HepG2 (cell line): ENCODE data around the gene TMX4. TPM values are rescaled to one million over a fixed set of nuclear protein-coding genes. Genes with fewer than 3 reads are reported as not detected.

ENCODE experiments used
- ATAC-seq: fragments of 200-7000 bp; cut with Tn5 transposase; 3 replicates; pipeline ENCODE4 v1.9.1; 2020; ENCODE audit warnings: mild to moderate bottlenecking, moderate library complexity
- BruUV-seq: library from RNA; stranded (reverse); fragments of 400-500 nt; replicated peaks from 2 replicates; lab custom pipeline; 2021; lab: Mats Ljungman, UMichigan
- CTCF ChIA-PET: fragments of 300-600 bp; formaldehyde crosslinking; extraction: SDS; loops from one replicate; lab custom pipeline; 2021; ENCODE audit warnings: low total read pairs, inconsistent platforms, low intra/inter-chr PET ratio; lab: Yijun Ruan, JAX
- POLR2A ChIA-PET: fragments of 350-600 bp; sonication (Branson Sonifier 250); formaldehyde crosslinking; loops from one replicate; lab custom pipeline; 2020; ENCODE audit warnings: antibody characterized with exemption, inconsistent platforms; lab: Yijun Ruan, JAX
- DNase-seq: peaks from one replicate; pipeline ENCODE4 v3.0.0-alpha.2; 2015; ENCODE audit warnings: low spot score
- FAIRE-seq: peaks from 3 replicates; lab custom pipeline; 2011; peaks lifted over from hg19 to GRCh38; lab: Jason Lieb, UNC
- H2AFZ ChIP-seq: one replicate; pipeline ENCODE4 v1.6.1; 2011; ENCODE audit warnings: low read length, inconsistent platforms
- H3K27ac ChIP-seq: fragments of 300-600 bp; 3 replicates; pipeline ENCODE4 v1.8.0; 2011; ENCODE audit warnings: mixed run types, mild to moderate bottlenecking, mixed read lengths, low read length, inconsistent platforms; ENCODE audit not compliant: insufficient read depth; ENCODE audit errors: extremely low read length
- H3K27me3 ChIP-seq, 2 experiments: fragments of 200-600 bp in 1 of 2; 2 replicates in 1 of 2; 3 replicates in 1 of 2; pipeline versions ENCODE4 v1.6.0 to v1.8.0; 2011; ENCODE audit warnings: low read length in 2 of 2, mild to moderate bottlenecking in 2 of 2, moderate library complexity in 2 of 2, inconsistent platforms in 1 of 2; ENCODE audit not compliant: insufficient read depth in 2 of 2, control insufficient read depth in 1 of 2
- H3K36me3 ChIP-seq, 2 experiments: fragments of 200-600 bp in 1 of 2; replicated peaks in 1 of 2; 2 replicates in 1 of 2; 3 replicates in 1 of 2; pipeline versions ENCODE4 v1.5.1 to v1.8.0; 2011; ENCODE audit warnings: low read length in 2 of 2, inconsistent platforms in 1 of 2; ENCODE audit not compliant: insufficient read depth in 2 of 2, control insufficient read depth in 1 of 2
- H3K4me1 ChIP-seq: 2 replicates; pipeline ENCODE4 v1.5.1; 2012; ENCODE audit warnings: low read length, inconsistent platforms; ENCODE audit not compliant: insufficient read depth
- H3K4me2 ChIP-seq: 2 replicates; pipeline ENCODE4 v1.6.0; 2011; ENCODE audit warnings: low read depth, low read length, inconsistent platforms
- H3K4me3 ChIP-seq, 3 experiments: fragments of 200-600 bp in 1 of 3; sonication (generic), shearing (Covaris generic) in 1 of 3; replicated peaks in 1 of 3; 2 replicates each; pipeline ENCODE4 v1.5.1; 2011 to 2016; ENCODE audit warnings: low read length in 3 of 3, inconsistent platforms in 2 of 3, low read depth in 2 of 3, mild to moderate bottlenecking in 2 of 3, control low read depth in 1 of 3, mixed read lengths in 1 of 3; ENCODE audit not compliant: insufficient read depth in 1 of 3
- H3K79me2 ChIP-seq: one replicate; pipeline ENCODE4 v1.6.1; 2011; ENCODE audit warnings: low read length, inconsistent platforms; ENCODE audit not compliant: insufficient read depth
- H3K9ac ChIP-seq: 2 replicates; pipeline ENCODE4 v1.6.0; 2011; ENCODE audit warnings: mild to moderate bottlenecking, low read depth, low read length, inconsistent platforms; ENCODE audit not compliant: insufficient read depth
- H3K9me3 ChIP-seq: 2 replicates; pipeline ENCODE4 v1.5.1; 2012; ENCODE audit warnings: mild to moderate bottlenecking, low read length
- H4K20me1 ChIP-seq: 2 replicates; pipeline ENCODE4 v1.6.0; 2011; ENCODE audit warnings: inconsistent platforms, mild to moderate bottlenecking, low read length, moderate library complexity; ENCODE audit not compliant: insufficient read depth
- CREB1 ChIP-seq, 2 experiments: fragments of 450-650 bp in 1 of 2; IDR thresholded peaks; 2 replicates each; pipeline ENCODE4 v1.6.1; 2016 to 2017; ENCODE audit warnings: control low read depth in 1 of 2, mild to moderate bottlenecking in 1 of 2, missing compliant biosample characterization in 1 of 2, missing genetic modification characterization in 1 of 2
- NCOA1 ChIP-seq: sonication (generic); formaldehyde crosslinking; IDR thresholded peaks from 2 replicates; pipeline ENCODE4 v1.9.0; 2021; ENCODE audit warnings: missing genetic modification reagents
- TEAD3 ChIP-seq: optimal IDR thresholded peaks from 2 replicates; pipeline ENCODE3; 2016; ENCODE audit warnings: borderline replicate concordance
- ZNF207 ChIP-seq: fragments of 450-650 bp; IDR thresholded peaks from 2 replicates; pipeline ENCODE4 v1.6.1; 2016; ENCODE audit warnings: antibody characterized with exemption, borderline replicate concordance
- ZNF234 ChIP-seq: sonication (generic); formaldehyde crosslinking; conservative IDR thresholded peaks from 2 replicates; pipeline ENCODE4 v1.5.1; 2020; ENCODE audit warnings: mild to moderate bottlenecking, missing genetic modification reagents
- whole genome bisulfite sequencing: methylation state at CpG from one replicate; pipeline ENCODE4 v1.1.6; 2017; ENCODE audit warnings: low lambda C conversion rate; 5-methylcytosine and 5-hydroxymethylcytosine counted together
- in situ Hi-C: cut with HindIII; loops from 2 replicates; pipeline ENCODE4 v1.10.0; 2017; ENCODE audit warnings: low pct_unique_long_range_greater_than_20kb; ENCODE audit not compliant: extremely low pct_ligation_motif_present
- intact Hi-C: fragments of 100-400 bp; cut with micrococcal nuclease; formaldehyde crosslinking; loops from one replicate; pipeline ENCODE4 v1.10.0; 2022; ENCODE audit not compliant: unreplicated experiment
- polyA plus RNA-seq, 8 experiments: library from polyadenylated mRNA; depleted of rRNA in 3 of 8; stranded (reverse) in 7 of 8; unstranded in 1 of 8; fragments of >200 nt; fragmentation: Illumina TruSeq in 4 of 8; extraction: Trizol in 4 of 8; gene quantifications; 2 replicates each; pipeline versions ENCODE4 v1.2.1 to v1.2.3, GENCODE V29; 2011 to 2016; ENCODE audit warnings: low read depth in 4 of 8, missing spikeins in 1 of 8, mixed read lengths in 1 of 8; ENCODE audit not compliant: insufficient read depth in 1 of 8
- total RNA-seq, 5 experiments: library from RNA; depleted of rRNA; stranded (reverse); fragments of >200 nt; fragmentation: Illumina TruSeq; extraction: Trizol; gene quantifications; 2 replicates each; pipeline ENCODE4 v1.2.3, GENCODE V29; 2016; ENCODE audit warnings: low read depth in 1 of 5
- TF ChIP-seq, protein P1 (sequence below): sonication (generic); formaldehyde crosslinking; IDR thresholded peaks from 2 replicates; pipeline ENCODE4 v1.4.0; 2020; ENCODE audit warnings: missing genetic modification reagents, borderline replicate concordance
- TF ChIP-seq, protein P2 (sequence below): sonication (generic); formaldehyde crosslinking; IDR thresholded peaks from 2 replicates; pipeline ENCODE4 v1.5.1; 2020; ENCODE audit warnings: missing genetic modification reagents, mild to moderate bottlenecking, borderline replicate concordance

Gene TMX4
- total and polyA plus RNA-seq, 2 of the 13 experiments (the other 11 are each of a cell fraction or from before 2014, with no cell fraction given), result 7.6 to 21.4 TPM

DNA sequence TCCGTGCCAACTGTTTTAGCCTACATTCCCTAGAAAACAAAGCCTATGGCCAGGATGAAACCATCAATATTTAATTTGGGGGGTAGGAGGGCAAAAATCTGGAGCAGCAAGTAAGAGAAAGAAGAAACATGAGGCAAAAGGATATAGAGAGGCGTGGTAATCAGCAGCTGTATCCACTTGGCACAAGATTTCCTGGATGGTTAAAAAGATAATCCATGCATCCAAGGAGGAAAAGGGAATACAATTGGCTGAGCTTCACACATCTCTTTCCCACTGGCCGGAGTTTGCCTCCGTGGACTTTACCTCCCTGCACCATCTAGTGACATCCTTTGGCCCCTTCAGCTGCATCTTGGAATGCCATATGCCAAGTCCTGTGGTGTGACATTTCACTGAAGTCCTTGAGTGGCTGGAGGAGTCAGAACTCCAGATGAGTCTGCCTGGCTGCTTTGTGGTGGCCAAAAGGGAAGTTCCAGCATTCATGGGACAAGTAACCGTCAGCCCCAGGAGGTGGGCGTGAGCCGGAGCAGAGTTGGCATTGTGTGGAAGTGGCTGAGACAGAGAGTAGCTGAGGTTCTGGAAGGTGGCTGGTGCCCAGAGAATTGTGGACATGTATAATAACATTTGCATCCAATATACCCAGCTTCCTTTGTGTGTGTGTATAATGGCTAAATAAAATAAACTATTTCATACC is 13.7 kb upstream of the TMX4 start:
- no peak overlapping the region for H3K9ac ChIP-seq
- ChIA-PET CTCF (no interaction called here), POLR2A (no interaction called here)
- DNase-seq, result no peak
- intact Hi-C loops (no loop called here), in situ Hi-C loops (no loop called here)
- H2AFZ ChIP-seq, result no peak overlapping the region
- whole genome bisulfite sequencing, result 63% methylated on average over 7 of the region's 7 CpGs
- peaks cover 0 to 3% of the 10 kb centered on the region in 2 experiments; a peak in 2 of 5 replicates for H3K27me3 ChIP-seq
- no peaks in the 10 kb centered on the region for H3K36me3 ChIP-seq
- H3K9me3 ChIP-seq, result no peaks in the 10 kb centered on the region
- no peak for TF ChIP-seq CREB1 (IDR thresholded peaks at IDR 0.05)
- no peak for TF ChIP-seq CREB1 (CRISPR knock-in tag; IDR thresholded peaks at IDR 0.05)
- TF ChIP-seq, protein P1, sequence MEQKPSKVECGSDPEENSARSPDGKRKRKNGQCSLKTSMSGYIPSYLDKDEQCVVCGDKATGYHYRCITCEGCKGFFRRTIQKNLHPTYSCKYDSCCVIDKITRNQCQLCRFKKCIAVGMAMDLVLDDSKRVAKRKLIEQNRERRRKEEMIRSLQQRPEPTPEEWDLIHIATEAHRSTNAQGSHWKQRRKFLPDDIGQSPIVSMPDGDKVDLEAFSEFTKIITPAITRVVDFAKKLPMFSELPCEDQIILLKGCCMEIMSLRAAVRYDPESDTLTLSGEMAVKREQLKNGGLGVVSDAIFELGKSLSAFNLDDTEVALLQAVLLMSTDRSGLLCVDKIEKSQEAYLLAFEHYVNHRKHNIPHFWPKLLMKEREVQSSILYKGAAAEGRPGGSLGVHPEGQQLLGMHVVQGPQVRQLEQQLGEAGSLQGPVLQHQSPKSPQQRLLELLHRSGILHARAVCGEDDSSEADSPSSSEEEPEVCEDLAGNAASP, result no peak
- TF ChIP-seq ZNF234, result no peak
- no peak for TF ChIP-seq ZNF207
- no peak for TF ChIP-seq NCOA1 (CRISPR knock-in tag)
- TF ChIP-seq, protein P2, sequence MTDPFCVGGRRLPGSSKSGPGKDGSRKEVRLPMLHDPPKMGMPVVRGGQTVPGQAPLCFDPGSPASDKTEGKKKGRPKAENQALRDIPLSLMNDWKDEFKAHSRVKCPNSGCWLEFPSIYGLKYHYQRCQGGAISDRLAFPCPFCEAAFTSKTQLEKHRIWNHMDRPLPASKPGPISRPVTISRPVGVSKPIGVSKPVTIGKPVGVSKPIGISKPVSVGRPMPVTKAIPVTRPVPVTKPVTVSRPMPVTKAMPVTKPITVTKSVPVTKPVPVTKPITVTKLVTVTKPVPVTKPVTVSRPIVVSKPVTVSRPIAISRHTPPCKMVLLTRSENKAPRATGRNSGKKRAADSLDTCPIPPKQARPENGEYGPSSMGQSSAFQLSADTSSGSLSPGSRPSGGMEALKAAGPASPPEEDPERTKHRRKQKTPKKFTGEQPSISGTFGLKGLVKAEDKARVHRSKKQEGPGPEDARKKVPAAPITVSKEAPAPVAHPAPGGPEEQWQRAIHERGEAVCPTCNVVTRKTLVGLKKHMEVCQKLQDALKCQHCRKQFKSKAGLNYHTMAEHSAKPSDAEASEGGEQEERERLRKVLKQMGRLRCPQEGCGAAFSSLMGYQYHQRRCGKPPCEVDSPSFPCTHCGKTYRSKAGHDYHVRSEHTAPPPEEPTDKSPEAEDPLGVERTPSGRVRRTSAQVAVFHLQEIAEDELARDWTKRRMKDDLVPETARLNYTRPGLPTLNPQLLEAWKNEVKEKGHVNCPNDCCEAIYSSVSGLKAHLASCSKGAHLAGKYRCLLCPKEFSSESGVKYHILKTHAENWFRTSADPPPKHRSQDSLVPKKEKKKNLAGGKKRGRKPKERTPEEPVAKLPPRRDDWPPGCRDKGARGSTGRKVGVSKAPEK, result no peak
- TF ChIP-seq TEAD3, result no peak
- no peak for ATAC-seq
- no peak overlapping the region for H3K27ac ChIP-seq
- no peak overlapping the region for H3K4me2 ChIP-seq
- no peaks in the 10 kb centered on the region for H3K4me1 ChIP-seq
- H3K79me2 ChIP-seq, result no peaks in the 10 kb centered on the region
- BruUV-seq, result no TSS peak
- no peak for FAIRE-seq
- no peaks in the 10 kb centered on the region for H4K20me1 ChIP-seq
- no peak overlapping the region for H3K4me3 ChIP-seq
